GM12878 (cell line): ENCODE data around the gene MMP14.

Experiments
- ASH2L ChIP-seq: fragments of 300-600, 200-600 bp; sonication (generic); IDR thresholded peaks from 2 replicates; pipeline ENCODE4 v1.6.1; 2017; ENCODE audit warnings: low read depth, mild to moderate bottlenecking, borderline replicate concordance
- BRCA1 ChIP-seq: IDR thresholded peaks from 2 replicates; pipeline ENCODE4 v1.6.1; 2011; ENCODE audit warnings: low read depth, low read length, improper control_type of control experiment
- CEBPZ ChIP-seq: fragments of 150-350 bp; IDR thresholded peaks from 2 replicates; pipeline ENCODE4 v1.6.1; 2016; ENCODE audit warnings: low read depth, low read length
- CHD4 ChIP-seq: fragments of 200-600 bp; sonication (generic); IDR thresholded peaks from 2 replicates; pipeline ENCODE4 v1.6.1; 2016; ENCODE audit warnings: mild to moderate bottlenecking
- CTCF ChIP-seq, 3 experiments: IDR thresholded peaks in 2 of 3; conservative IDR thresholded peaks in 1 of 3; 2 replicates each; pipeline ENCODE4 v1.5.1; 2011; ENCODE audit warnings: low read depth in 3 of 3, low read length in 3 of 3, mild to moderate bottlenecking in 3 of 3, control low read depth in 2 of 3, moderate library complexity in 2 of 3, inconsistent platforms in 1 of 3, mixed read lengths in 1 of 3; ENCODE audit not compliant: control insufficient read depth in 2 of 3, insufficient read depth in 1 of 3; ENCODE audit errors: extremely low read depth in 1 of 3
- ETV6 ChIP-seq, 2 experiments: fragments of 450-650 bp in 1 of 2; IDR thresholded peaks in 1 of 2; conservative IDR thresholded peaks in 1 of 2; 2 replicates each; pipeline ENCODE4 v1.6.1; 2014; ENCODE audit warnings: antibody characterized with exemption in 1 of 2, borderline replicate concordance in 1 of 2, low read depth in 1 of 2, mild to moderate bottlenecking in 1 of 2, moderate library complexity in 1 of 2
- EZH2 ChIP-seq: IDR thresholded peaks from 2 replicates; pipeline ENCODE4 v1.6.1; 2012; ENCODE audit warnings: low read depth, mild to moderate bottlenecking, control low read depth, inconsistent platforms, low read length, borderline replicate concordance; ENCODE audit not compliant: control insufficient read depth
- HDGF ChIP-seq: fragments of 450-650 bp; IDR thresholded peaks from 2 replicates; pipeline ENCODE4 v1.6.1; 2016; ENCODE audit warnings: antibody characterized with exemption
- MAX ChIP-seq: IDR thresholded peaks from 2 replicates; pipeline ENCODE4 v1.6.1; 2012; ENCODE audit warnings: low read depth, low read length, improper control_type of control experiment
- NRF1 ChIP-seq: conservative IDR thresholded peaks from 2 replicates; pipeline ENCODE4 v1.6.1; 2011; ENCODE audit warnings: mild to moderate bottlenecking, low read depth, low read length, improper control_type of control experiment
- POLR2A ChIP-seq: IDR thresholded peaks from 2 replicates; pipeline ENCODE4 v1.6.1; 2011; ENCODE audit warnings: low read depth, mild to moderate bottlenecking, low read length
- TAF1 ChIP-seq: IDR thresholded peaks from 2 replicates; pipeline ENCODE4 v1.6.1; 2011; ENCODE audit warnings: mild to moderate bottlenecking, low read depth, low read length, borderline replicate concordance
- ZBTB33 ChIP-seq: fragments of 450-650 bp; IDR thresholded peaks from 2 replicates; pipeline ENCODE4 v1.6.1; 2017; ENCODE audit warnings: mild to moderate bottlenecking

GRCh38 chr14:22897357-22897756, 61.0 kb downstream of the MMP14 start:
- TF ChIP-seq HDGF (no peak), ZBTB33 (no peak), EZH2 (no peak), CEBPZ (no peak), CTCF (IDR thresholded peaks at IDR 0.05 in 2 of 3, conservative IDR thresholded peaks at IDR 0.05 in 1 of 3; ENCODE audit: control insufficient read depth in 2 of 3, extremely low read depth in 1 of 3, insufficient read depth in 1 of 3, low read depth in 3 of 3, low read length in 3 of 3) (no peak), BRCA1 (no peak), POLR2A (0 out of 2 replicates have a peak, but pooled peaks have one; percentile 27), TAF1 (no peak), ASH2L (no peak), NRF1 (no peak), MAX (no peak), ETV6 (conservative IDR thresholded peaks at IDR 0.05 in 1 of 2, IDR thresholded peaks at IDR 0.05 in 1 of 2; ENCODE audit: borderline replicate concordance in 1 of 2, low read depth in 1 of 2) (no peak), CHD4 (no peak)
